ENCODE measurements around the gene TFB1M.

DNA sequence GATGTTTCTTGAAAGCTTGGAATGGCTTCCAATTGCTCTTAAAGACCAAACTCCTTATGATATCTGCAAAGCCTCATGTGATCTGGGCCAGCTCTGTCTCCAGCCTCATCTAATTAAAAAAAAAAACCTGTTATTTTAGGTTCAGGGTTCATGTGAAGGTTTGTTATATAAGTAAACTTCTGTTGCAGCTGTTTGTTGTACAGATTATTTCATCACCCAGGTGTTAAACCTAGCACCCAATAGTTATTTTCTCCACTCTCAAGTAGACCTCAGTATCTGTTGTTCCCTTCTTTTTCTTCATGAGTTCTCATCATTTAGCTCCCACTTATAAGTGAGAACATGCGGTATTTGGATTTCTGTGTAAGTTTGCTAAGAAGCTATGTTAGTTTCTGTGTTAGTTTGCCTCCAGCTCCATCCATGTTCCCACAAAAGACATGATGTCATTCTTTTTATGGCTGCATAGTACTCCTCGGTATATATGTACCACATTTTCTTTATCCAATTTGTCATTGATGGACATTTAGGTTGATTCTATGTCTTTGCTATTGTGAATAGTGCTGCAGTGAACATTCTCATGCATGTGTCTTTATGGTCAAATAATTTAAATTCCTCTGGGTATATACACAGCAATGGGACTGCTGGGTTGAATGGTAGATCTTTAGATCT, 30.2 kb upstream of the TFB1M start:
- TF ChIP-seq, protein P1, sequence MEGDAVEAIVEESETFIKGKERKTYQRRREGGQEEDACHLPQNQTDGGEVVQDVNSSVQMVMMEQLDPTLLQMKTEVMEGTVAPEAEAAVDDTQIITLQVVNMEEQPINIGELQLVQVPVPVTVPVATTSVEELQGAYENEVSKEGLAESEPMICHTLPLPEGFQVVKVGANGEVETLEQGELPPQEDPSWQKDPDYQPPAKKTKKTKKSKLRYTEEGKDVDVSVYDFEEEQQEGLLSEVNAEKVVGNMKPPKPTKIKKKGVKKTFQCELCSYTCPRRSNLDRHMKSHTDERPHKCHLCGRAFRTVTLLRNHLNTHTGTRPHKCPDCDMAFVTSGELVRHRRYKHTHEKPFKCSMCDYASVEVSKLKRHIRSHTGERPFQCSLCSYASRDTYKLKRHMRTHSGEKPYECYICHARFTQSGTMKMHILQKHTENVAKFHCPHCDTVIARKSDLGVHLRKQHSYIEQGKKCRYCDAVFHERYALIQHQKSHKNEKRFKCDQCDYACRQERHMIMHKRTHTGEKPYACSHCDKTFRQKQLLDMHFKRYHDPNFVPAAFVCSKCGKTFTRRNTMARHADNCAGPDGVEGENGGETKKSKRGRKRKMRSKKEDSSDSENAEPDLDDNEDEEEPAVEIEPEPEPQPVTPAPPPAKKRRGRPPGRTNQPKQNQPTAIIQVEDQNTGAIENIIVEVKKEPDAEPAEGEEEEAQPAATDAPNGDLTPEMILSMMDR (IDR thresholded peaks at IDR 0.05): no peak
- TF ChIP-seq POLR2A (IDR thresholded peaks at IDR 0.05): no peak
